Osteocyte (in vitro differentiated cells): ENCODE measurements around the gene F10. TPM values are rescaled to one million over a fixed set of nuclear protein-coding genes. Genes with fewer than 3 reads are reported as not detected.

ENCODE experiments used
- DNase-seq: peaks from one replicate; pipeline ENCODE4 v3.0.0; 2021; ENCODE audit warnings: mixed read lengths; ENCODE audit not compliant: unreplicated experiment; ENCODE audit errors: extremely low spot score
- H3K27ac Mint-ChIP-seq: one replicate; pipeline ENCODE4 v1.8.0; 2021; ENCODE audit warnings: mild to moderate bottlenecking, mixed read lengths; ENCODE audit not compliant: unreplicated experiment
- H3K27me3 Mint-ChIP-seq: one replicate; pipeline ENCODE4 v1.8.0; 2021; ENCODE audit warnings: mixed read lengths; ENCODE audit not compliant: unreplicated experiment
- H3K36me3 Mint-ChIP-seq: one replicate; pipeline ENCODE4 v1.8.0; 2021; ENCODE audit warnings: mixed read lengths; ENCODE audit not compliant: unreplicated experiment
- H3K4me1 Mint-ChIP-seq: one replicate; pipeline ENCODE4 v1.8.0; 2021; ENCODE audit warnings: mixed read lengths; ENCODE audit not compliant: unreplicated experiment
- H3K4me3 Mint-ChIP-seq: one replicate; pipeline ENCODE4 v1.8.0; 2021; ENCODE audit warnings: mild to moderate bottlenecking, moderate library complexity, mixed read lengths; ENCODE audit not compliant: unreplicated experiment
- H3K9me3 Mint-ChIP-seq: one replicate; pipeline ENCODE4 v1.8.0; 2021; ENCODE audit warnings: mixed read lengths; ENCODE audit not compliant: unreplicated experiment
- total RNA-seq: library from RNA; stranded (reverse); gene quantifications from 2 replicates; pipeline ENCODE4 v1.2.1, GENCODE V29; 2021
- TF ChIP-seq, protein P1 (sequence below): fragments of 200-600 bp; sonication (generic); IDR thresholded peaks from 2 replicates; pipeline ENCODE4 v1.5.0; 2021; ENCODE audit warnings: antibody characterized with exemption, mild to moderate bottlenecking, moderate library complexity

F10 gene
- total RNA-seq, 1 donor from 2014 or later: 1.8 TPM

DNA sequence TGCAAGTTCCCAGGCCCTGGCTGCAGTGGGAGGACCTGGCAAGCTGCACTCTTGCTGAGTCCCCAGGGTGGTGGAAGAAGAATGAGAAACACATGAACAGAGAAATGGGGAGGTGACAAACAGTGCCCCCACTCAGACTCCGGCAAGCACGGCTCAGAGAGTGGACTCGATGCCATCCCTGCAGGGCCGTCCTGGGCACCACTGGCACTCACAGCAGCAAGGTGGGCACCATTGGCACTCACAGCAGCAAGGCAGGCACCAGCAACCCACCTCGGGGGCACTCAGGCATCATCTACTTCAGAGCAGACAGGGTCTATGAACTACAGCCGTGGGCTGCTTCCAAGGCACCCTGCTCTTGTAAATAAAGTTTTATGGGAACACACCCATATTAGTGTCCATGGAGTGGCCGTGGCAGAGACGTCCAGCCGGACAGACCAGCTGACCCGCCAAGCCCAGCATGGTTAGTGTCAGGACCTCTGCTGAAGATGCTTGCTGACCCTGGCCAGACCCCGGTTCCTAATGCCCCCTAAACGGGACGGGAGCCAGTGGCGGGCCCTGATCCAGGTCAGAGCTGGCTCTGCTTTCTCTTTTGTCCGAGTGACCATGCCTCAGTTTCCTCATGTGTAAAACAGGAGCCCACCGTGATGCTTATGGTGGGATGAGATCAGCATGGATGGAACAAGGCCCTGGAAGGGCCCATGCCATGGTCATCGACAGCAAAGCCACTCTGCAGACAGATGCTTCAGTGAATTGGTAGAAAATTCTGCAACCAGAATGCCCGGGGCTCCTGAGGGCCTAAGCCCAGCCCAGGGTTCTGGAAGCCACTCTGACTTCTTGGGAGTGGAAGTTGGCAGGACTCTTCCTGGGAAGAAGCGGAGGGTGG, 2.1 kb upstream of the F10 start:
- Mint-ChIP-seq H3K4me3 (no peak overlapping the region), H3K4me1 (peaks cover 15% of the 10 kb centered on the region), H3K9me3 (no peaks in the 10 kb centered on the region), H3K36me3 (no peaks in the 10 kb centered on the region), H3K27me3 (no peaks in the 10 kb centered on the region), H3K27ac (no peak overlapping the region)
- DNase-seq: peak; percentile 71
- TF ChIP-seq, protein P1, sequence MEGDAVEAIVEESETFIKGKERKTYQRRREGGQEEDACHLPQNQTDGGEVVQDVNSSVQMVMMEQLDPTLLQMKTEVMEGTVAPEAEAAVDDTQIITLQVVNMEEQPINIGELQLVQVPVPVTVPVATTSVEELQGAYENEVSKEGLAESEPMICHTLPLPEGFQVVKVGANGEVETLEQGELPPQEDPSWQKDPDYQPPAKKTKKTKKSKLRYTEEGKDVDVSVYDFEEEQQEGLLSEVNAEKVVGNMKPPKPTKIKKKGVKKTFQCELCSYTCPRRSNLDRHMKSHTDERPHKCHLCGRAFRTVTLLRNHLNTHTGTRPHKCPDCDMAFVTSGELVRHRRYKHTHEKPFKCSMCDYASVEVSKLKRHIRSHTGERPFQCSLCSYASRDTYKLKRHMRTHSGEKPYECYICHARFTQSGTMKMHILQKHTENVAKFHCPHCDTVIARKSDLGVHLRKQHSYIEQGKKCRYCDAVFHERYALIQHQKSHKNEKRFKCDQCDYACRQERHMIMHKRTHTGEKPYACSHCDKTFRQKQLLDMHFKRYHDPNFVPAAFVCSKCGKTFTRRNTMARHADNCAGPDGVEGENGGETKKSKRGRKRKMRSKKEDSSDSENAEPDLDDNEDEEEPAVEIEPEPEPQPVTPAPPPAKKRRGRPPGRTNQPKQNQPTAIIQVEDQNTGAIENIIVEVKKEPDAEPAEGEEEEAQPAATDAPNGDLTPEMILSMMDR: no peak

DNA sequence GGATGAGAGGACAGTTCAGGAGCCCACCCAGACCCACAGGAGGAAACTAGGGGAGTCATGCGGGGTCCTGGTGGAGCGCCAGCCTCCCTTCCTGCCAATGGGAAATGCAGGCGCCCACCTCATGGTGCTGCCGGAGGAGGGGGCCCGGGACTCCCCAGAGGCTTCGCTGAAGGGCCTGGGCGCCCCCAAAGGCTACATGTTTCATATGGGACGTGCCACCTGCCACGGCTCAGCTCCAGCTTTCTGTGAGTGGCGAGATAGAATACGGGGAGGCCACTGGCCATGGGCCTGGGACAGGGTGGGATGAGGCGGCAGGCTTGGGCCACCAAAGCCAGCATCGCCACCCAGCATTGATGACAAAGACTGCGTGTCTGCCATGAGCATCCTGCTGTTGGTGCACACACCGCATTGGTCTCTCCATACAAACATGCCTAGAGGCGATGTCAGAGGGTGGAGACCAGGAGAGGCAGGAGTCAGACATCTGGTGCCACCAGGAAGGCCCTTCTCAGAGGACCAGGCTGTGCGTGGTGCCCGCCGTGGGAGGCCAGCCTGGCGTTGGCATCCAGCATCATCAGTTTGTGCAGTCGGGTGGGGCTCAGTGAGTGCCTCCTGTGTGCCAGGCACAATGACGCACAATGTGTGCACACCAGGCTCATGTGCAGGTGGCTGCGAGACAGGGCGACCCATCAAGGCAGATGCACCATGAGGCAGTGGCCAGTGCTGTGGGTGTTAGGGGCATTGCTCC, 1.2 kb upstream of the F10 start:
- Mint-ChIP-seq H3K4me3 (no peak overlapping the region), H3K27me3 (no peaks in the 10 kb centered on the region), H3K9me3 (no peaks in the 10 kb centered on the region), H3K36me3 (no peaks in the 10 kb centered on the region), H3K27ac (no peak overlapping the region), H3K4me1 (peaks cover 15% of the 10 kb centered on the region)
- TF ChIP-seq, protein P1: no peak
- peak; percentile 82 for DNase-seq

DNA sequence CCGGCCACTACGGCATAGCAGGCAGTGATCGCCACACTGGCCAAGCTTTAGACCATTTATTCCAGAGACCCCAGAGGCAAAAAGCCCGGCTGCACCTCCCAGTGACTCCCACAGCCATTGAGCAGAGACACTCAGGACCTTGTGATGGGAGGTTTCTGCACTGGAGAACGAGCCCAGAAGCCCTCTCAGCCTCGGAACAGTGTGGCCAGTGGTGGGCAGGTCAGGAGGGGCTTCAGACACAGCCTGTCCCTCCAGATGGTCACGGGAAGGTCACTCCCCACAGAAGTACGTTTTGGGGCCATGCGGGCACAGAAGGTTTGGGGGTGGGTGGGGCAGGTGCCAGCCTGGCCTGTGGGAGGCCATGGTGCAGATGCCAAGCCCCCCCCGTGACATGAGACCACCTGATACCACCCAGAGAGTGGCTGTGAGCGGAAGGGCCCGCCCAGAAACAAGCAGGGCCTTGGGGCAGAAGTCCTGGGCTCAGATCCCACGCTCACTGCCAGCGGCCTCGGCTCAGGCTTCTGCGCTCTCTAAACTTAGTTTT, 599 bp upstream of the F10 start:
- Mint-ChIP-seq H3K9me3 (no peaks in the 10 kb centered on the region), H3K4me1 (peaks cover 15% of the 10 kb centered on the region), H3K27me3 (no peaks in the 10 kb centered on the region), H3K27ac (no peak overlapping the region), H3K36me3 (no peaks in the 10 kb centered on the region), H3K4me3 (no peak overlapping the region)
- peak; percentile 73 for DNase-seq
- TF ChIP-seq, protein P1: no peak

DNA sequence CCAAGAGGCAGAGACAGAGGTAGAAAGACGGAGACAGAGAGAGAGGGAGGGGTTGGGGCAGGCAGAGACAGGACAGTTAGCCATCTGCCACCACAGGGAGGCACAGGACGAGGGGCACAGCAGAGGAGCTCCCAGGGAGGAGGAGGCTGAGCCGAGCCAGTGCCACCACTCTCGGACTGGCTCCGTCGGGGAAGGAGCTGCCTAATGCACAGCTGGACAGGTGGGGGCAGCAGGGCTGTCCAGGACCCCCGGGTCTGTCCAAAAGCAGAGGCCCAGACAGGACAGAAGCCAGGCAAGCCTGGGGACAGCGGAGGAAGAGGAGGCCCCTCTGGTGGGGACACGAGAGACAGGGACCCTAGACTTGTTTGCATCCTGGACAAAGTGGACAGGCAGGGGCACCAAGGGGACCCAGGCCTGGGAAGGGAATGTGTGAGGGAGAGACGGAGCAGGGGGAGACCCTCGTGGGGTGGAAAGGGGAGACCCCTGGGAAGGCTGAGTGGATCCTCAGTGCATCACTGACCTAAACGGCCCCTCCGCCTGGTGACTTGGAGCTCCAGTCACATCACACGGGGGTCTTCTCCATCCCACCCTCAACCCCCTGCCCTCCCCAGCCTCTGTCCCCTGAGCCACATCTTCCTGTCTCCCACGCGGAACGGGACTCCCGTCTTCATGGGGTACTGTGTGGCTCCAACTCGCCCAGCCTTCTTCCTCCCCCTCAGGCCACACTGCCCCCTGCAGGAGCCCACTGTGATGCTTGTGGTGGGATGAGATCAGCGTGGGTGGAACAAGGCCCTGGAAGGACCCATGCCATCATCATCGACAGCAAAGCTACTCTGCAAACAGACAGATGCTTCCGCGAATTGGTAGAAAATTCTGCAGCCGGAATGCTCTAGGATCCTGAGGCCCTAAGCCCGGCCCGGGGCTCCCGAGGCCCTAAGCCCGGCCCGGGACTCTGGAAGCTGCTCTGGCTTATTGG, 915 bp downstream of the F10 start:
- Mint-ChIP-seq H3K4me3 (no peak overlapping the region), H3K9me3 (no peaks in the 10 kb centered on the region), H3K27me3 (peaks cover 10% of the 10 kb centered on the region), H3K4me1 (peaks cover 13% of the 10 kb centered on the region), H3K36me3 (no peaks in the 10 kb centered on the region), H3K27ac (peak overlapping the region; percentile 41)
- TF ChIP-seq, protein P1: no peak
- DNase-seq: peak; percentile 75
